NCI-H128 (cell line): ENCODE measurements around the gene GABARAPL2.
"Not testable (repeated sequence)": the region's sequence is repeated elsewhere in the genome, so short reads cannot be mapped to it uniquely, and the experiment has no call there.

Experiments
- DNase-seq: peaks from one replicate; lab custom pipeline; 2025; ENCODE audit not compliant: unreplicated experiment; lab: John Stamatoyannopoulos, UW

The GABARAPL2 gene

DNA sequence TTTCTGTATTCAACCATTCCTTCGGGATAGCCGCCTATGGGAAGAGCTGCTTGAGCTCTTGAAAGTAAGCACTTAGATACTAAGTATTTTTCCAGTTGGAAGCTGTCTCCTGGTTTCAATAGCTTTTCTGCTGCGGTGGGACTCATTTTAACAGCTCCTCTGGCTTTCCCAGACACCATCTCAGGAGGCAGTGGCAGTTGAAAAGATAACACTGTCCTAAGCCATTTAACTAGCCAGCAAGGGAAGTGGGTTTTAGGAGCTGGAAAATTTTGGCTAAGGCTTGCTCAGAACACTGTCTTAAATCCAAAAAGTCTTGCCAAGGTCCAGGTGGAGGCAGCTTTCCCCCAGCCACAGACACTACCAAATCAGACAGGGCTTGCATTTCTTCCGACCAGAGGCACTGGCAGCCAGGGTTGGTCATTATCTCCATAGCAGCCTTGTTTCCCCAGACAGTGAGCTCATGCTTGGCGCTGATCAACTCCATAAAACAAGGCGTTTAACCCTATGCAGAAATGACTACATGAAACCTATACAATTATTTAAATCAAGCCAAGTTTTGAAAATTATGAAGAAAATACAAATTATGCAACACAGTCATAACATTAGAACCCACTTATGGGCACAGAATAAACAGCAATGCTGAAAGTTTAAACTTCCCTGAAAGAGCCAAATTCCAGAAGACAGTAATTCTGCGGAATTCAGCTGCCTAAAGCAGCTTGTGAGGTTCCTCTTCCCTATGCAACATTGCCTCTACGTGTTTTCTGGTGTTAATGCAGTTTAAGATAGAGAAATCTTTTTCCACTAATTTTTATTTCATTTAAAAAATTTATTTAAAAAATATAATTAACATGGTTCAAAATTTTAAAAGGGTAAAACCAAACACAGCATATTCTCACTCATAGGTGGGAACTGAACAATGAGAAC is 25.0 kb downstream of the GABARAPL2 start:
- no peak for DNase-seq

DNA sequence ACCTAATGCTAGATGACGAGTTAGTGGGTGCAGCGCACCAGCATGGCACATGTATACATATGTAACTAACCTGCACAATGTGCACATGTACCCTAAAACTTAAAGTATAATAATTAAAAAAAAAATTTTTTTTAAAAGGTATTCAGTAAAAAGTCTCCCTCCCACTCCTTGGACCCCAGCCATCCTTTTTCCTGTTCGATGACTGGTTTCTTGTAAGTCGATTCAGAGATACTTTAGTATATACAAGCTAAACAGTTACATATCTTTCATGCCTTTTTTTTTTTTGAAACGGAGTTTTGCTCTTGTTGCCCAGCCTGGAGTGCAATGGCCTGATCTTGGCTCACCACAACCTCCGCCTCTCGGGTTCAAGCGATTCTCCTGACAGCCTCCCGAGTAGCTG is 25.7 kb downstream of the GABARAPL2 start:
- DNase-seq = not testable (repeated sequence)

- DNase-seq = no peak
Measured at GRCh38 chr16:75593308-75593707, 27.1 kb downstream of the GABARAPL2 start.

GRCh38 chr16:75593825-75594820 is 27.9 kb downstream of the GABARAPL2 start:
- DNase-seq = no peak

GRCh38 chr16:75599452-75600277 is 33.5 kb downstream of the GABARAPL2 start:
- DNase-seq = no peak

DNA sequence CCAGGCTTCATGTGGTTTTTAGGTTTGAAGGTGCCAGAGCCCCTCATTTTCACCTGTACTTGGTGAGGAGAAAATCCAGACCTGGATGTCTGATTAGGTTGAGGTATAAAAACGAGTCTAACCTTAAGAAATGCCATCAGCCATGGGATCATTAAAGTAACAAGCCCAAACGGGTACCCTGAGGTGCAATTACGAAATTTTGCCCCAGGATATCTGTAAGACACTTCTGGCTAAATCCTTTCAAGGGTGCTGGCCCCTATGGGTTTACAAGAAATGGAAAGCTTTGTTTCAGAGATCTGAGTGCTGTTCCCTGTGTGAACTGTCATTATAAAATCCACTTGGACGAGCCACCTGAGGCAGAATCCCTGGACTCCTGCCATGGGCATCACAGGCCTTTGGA is 37.1 kb downstream of the GABARAPL2 start:
- DNase-seq = no peak

- no peak for DNase-seq
Measured at GRCh38 chr16:75606507-75606906, 40.3 kb downstream of the GABARAPL2 start.

- DNase-seq = no peak
Measured at GRCh38 chr16:75614066-75614897, 48.1 kb downstream of the GABARAPL2 start.

- no peak for DNase-seq
Measured at GRCh38 chr16:75615619-75616018, 49.4 kb downstream of the GABARAPL2 start.

- DNase-seq = no peak
Measured at GRCh38 chr16:75616521-75617010, 50.4 kb downstream of the GABARAPL2 start.

DNA sequence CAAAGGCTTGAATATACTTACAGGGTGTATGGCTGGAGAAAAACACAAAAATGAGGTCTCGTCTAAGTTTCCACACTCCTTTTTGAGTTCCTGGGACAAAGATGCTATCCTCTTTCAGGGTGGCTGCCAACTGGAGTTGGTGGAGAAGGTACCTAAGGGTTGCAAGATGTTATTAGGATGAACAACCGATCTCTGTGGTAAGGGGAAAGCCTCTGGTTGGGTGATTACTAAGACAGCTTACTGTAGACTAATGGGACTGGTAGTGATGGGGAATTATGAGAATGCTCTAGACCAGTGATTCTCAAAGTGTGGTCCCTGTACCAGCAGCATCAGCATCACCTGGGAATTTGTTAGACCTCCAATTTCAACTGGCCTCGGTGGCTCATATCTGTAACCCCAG is 50.9 kb downstream of the GABARAPL2 start:
- DNase-seq = no peak

DNA sequence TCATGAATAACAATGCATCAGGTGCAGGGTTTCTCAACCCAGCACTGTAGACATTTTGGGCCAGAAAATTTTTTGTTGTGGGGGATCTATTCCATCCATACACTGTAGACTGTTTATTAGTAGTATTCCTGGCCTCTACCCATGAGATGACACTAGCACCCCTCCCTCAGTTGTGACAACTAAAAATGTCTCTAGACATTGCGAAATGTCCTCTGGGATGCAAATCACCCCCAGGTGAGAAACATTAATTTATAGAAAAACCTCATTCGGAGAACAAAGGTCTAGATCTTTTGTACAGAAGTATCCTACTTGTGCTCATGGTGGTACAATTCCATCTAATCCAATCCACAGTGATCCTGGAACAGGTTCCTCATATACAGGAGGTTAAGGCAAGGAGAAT is 52.6 kb downstream of the GABARAPL2 start:
- DNase-seq = no peak

GRCh38 chr16:75620326-75621169 is 54.4 kb downstream of the GABARAPL2 start:
- no peak for DNase-seq

- no peak for DNase-seq
Measured at GRCh38 chr16:75621170-75621477, 54.9 kb downstream of the GABARAPL2 start.

DNA sequence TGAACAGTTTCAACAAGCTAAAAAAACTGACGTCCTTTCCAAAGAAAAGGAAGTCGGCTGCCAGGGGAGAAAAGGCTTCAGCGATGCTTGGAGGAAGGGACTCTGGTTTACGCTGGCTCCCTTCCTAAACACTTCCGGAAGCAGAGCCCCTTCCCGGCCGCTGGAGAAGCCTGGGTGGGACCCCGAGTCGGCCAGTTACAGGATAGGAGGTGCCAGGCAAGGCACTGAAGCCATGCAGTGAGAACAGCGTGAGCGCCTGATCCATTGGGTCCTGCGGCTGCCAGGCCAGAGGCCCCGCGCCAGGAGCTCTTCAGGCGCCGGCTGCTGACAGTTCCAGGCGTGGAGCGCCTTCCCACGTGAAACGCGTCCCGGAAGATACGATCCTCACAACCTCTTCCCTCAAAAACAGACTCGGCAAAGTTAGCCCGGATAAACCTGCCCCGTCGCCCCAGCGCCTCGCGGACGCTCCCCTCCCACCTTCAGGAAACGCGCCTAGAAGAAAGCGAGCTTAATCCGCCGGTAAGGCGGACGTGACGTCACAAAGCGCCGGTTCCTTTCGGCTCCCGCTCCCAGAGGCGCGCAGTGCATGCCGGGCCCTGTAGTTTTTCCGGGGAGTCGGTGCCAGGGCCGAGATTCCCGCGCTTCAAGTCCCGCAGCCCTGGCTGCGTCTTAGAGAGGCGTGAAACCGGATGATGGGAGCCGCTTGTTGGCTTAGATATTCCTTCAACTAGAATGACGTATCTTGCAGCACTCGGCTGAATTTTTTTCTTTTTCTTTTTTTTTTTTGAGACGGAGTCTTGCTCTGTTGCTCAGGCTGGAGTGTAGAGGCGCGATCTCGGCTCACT is 56.8 kb downstream of the GABARAPL2 start, which contains the start of gene ADAT1:
ADAT1 (minus strand) TSS at position 521 of the 845 bp plus-strand sequence. CDS start 2,482 bp downstream, outside the sequence.
- DNase-seq = peak; percentile 86

- DNase-seq = no peak
Measured at GRCh38 chr16:75624921-75625334, 58.7 kb downstream of the GABARAPL2 start.

DNA sequence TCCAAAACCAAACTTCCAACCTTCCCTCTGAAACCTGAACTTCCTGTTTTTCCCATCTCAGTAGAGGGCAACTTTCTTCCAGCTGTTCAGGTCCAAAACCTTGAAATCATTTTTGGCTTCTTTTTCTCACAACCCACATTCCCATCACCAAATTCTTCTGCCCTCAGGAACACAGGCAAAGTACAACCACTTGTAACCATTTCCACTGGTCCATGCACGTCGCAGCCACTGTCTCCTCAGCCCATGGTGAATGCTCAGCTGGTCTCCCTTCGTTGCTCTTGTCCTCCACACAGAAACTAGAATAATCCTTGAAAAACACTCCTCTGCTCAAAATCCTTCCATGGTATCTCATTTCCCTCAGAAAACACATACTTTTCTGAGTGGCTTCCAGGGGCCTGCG is 60.6 kb downstream of the GABARAPL2 start:
- no peak for DNase-seq
